RPMI7951 (cell line): ENCODE data around the gene MCL1. TPM values are rescaled to one million over a fixed set of nuclear protein-coding genes. Genes with fewer than 3 reads are reported as not detected.
A peak's percentile ranks its signal among the peaks of the same experiment; 100 is the strongest.

ENCODE experiments used
- DNase-seq: peaks from one replicate; pipeline ENCODE4 v3.0.0-alpha.2; 2012; ENCODE audit warnings: low read depth
- total RNA-seq: library from RNA; depleted of rRNA; stranded (reverse); fragments of >200 nt; shearing (Covaris generic); gene quantifications from 2 replicates; pipeline ENCODE4 v1.2.3, GENCODE V29; 2014; rRNA removed

The MCL1 gene
- total RNA-seq, 1 experiment from 2014 or later: 119 TPM

GRCh38 chr1:150543500-150544143, 35.8 kb downstream of the MCL1 start:
- no peak for DNase-seq

GRCh38 chr1:150537732-150538684, 41.4 kb downstream of the MCL1 start:
- peak; percentile 32 for DNase-seq

- no peak for DNase-seq
Observed at GRCh38 chr1:150536836-150537731, 42.3 kb downstream of the MCL1 start.

GRCh38 chr1:150535511-150536287, 43.7 kb downstream of the MCL1 start:
- DNase-seq: peak; percentile 42

DNA sequence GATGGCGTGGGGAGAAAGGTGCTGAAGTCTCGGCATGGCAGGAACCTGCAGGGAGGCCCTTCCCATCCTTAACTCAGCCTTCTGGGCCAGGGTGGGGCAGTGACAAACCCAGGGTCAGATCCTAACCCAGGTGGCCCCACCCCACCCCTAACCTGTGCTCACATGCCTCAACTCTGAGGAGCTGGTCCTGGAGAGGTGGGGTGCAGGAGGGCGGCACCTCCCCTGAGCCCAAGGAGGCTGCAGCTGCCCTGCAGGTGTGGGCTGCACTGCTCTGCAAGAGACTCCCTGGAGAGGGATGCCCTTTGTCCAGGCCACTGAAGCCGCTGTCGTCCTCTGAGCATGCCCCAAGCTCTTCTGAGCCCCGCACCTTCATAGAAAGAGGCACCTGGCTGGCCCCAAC, 45.4 kb downstream of the MCL1 start:
- no peak for DNase-seq

DNA sequence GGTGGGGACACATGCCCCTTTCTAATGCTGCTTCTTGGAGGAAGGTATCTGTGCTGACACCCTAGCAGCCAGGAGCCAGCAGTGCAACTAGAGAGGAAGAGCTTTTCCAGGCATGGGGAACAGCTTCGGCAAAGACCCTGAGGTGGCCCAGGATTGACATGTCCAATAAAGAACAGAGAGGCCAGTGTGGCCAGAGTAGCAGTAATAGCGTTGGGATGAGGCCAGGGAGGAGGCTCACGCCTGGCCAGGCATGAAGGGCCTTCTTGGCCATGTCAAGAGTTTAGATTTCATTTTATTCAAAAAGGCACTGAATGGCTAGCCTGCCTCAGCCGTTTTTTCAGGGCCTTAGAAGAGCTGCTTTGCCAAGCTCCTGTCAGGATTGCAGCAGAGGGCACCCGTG, 46.5 kb downstream of the MCL1 start:
- no peak for DNase-seq

GRCh38 chr1:150530491-150531159, 48.8 kb downstream of the MCL1 start:
- no peak for DNase-seq

DNA sequence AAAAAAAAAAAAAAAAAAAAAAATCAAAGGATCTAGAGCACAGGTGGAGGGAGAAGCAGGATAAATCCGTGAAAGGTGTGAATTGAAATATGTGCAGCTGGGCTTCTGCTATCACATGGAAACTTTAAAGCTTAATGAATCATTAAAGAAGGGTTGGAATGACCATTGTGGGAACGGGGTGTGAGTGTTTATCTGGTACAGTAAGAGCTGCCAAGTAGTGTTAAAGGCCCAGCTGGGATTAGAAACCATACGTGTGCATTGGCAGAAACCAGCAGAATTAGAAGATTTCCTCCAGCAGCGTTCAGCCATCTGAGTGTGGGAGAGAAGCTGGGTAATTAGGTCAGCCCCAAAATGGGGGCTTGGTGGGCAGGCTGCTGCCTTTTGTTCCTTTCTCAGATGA, 50.4 kb downstream of the MCL1 start:
- DNase-seq: peak; percentile 31

GRCh38 chr1:150528196-150528595, 51.2 kb downstream of the MCL1 start:
- no peak for DNase-seq

DNA sequence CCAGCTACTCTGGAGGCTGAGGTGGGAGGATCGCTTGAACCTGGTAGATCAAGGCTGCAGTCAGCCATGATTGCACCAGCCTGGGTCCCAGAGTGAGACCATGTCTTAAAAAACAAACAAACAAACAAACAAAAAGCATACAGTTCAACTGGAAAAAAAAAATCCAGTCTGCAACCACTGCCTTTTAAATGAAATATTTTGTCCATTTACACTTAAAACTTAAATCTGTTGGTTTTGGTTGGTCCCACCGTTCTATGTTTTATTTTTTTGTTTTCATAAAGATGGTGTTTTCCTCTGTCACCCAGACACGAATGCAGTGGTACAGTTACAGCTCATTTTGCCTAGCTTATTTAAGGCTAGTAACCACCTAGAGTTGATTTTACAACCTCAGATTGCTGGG, 54.1 kb downstream of the MCL1 start:
- no peak for DNase-seq

Other genes with a start within 250 kb of the MCL1 start
- gene RPRD2, start 215.5 kb downstream of the MCL1 start, total RNA-seq: 7.7 and 10.3 TPM in 2 replicates
- gene TARS2, start 92.2 kb downstream of the MCL1 start, total RNA-seq: 16.2 and 32.4 TPM in 2 replicates
- gene ECM1, start 71.5 kb downstream of the MCL1 start, total RNA-seq: 110 and 139 TPM in 2 replicates
- not detected in 2 replicates for gene FALEC, start 63.9 kb downstream of the MCL1 start, total RNA-seq
- 0.60 and 1.1 TPM in 2 replicates for gene ADAMTSL4, start 30.2 kb downstream of the MCL1 start, total RNA-seq
- gene ENSA, start 50.0 kb upstream of the MCL1 start, total RNA-seq: 75.2 and 85.5 TPM in 2 replicates
- 9.3 and 9.4 TPM in 2 replicates for gene GOLPH3L, start 117.5 kb upstream of the MCL1 start, total RNA-seq
- gene HORMAD1, start 141.3 kb upstream of the MCL1 start, total RNA-seq: not detected in 2 replicates
- 39.2 and 40.1 TPM in 2 replicates for gene CTSS, start 186.2 kb upstream of the MCL1 start, total RNA-seq
- 70.5 and 75.1 TPM in 2 replicates for gene CTSK, start 228.7 kb upstream of the MCL1 start, total RNA-seq